Caco-2 (cell line): ENCODE measurements around the gene ME3. TPM values are rescaled to one million over a fixed set of nuclear protein-coding genes. Genes with fewer than 3 reads are reported as not detected.
A peak's percentile ranks its signal among the peaks of the same experiment; 100 is the strongest.

Experiments
- BruUV-seq: library from RNA; stranded (reverse); fragments of 400-500 nt; replicated peaks from 2 replicates; lab custom pipeline; 2021; lab: Mats Ljungman, UMichigan
- CTCF ChIA-PET: fragments of 300-600 bp; sonication (Branson Sonifier 250); formaldehyde crosslinking; loops from one replicate; lab custom pipeline; 2022; ENCODE audit warnings: antibody characterized with exemption; lab: Charles Lee
- POLR2A ChIA-PET: fragments of 300-600 bp; sonication (Branson Sonifier 250); formaldehyde crosslinking; loops from one replicate; lab custom pipeline; 2022; ENCODE audit warnings: antibody characterized with exemption; lab: Charles Lee
- DNase-seq, 2 experiments: peaks; one replicate each; pipeline versions ENCODE4 v3.0.0 to v3.0.0-alpha.2; 2020 to 2022
- H3K27me3 ChIP-seq: replicated peaks from 2 replicates; pipeline ENCODE4 v1.6.0; 2011; ENCODE audit warnings: low read length; ENCODE audit not compliant: control insufficient read depth, insufficient read depth
- H3K36me3 ChIP-seq: 2 replicates; pipeline ENCODE4 v1.5.1; 2011; ENCODE audit warnings: low read length; ENCODE audit not compliant: control insufficient read depth, insufficient read depth
- H3K4me1 ChIP-seq: fragments of 250-450 bp; sonication (Bioruptor Pico); 2 replicates; pipeline ENCODE4 v1.5.1; 2020; ENCODE audit warnings: mild to moderate bottlenecking
- H3K4me3 ChIP-seq: 2 replicates; pipeline ENCODE4 v1.5.1; 2011; ENCODE audit warnings: low read depth, mild to moderate bottlenecking, control low read depth, low read length
- H3K9me3 ChIP-seq: fragments of 250-450 bp; sonication (Bioruptor Pico); 2 replicates; pipeline ENCODE4 v1.5.1; 2020; ENCODE audit warnings: mild to moderate bottlenecking, moderate library complexity
- H3K27ac Mint-ChIP-seq: one replicate; pipeline ENCODE4 v1.8.0; 2022; ENCODE audit warnings: mixed read lengths; ENCODE audit not compliant: unreplicated experiment
- H3K27me3 Mint-ChIP-seq: one replicate; pipeline ENCODE4 v1.8.0; 2022; ENCODE audit warnings: mixed read lengths; ENCODE audit not compliant: insufficient read depth, unreplicated experiment
- H3K36me3 Mint-ChIP-seq: one replicate; pipeline ENCODE4 v1.8.0; 2022; ENCODE audit warnings: mild to moderate bottlenecking, mixed read lengths; ENCODE audit not compliant: insufficient read depth, unreplicated experiment
- H3K4me1 Mint-ChIP-seq: one replicate; pipeline ENCODE4 v1.8.0; 2022; ENCODE audit warnings: low read depth, mixed read lengths; ENCODE audit not compliant: unreplicated experiment
- H3K4me3 Mint-ChIP-seq: one replicate; pipeline ENCODE4 v1.8.0; 2022; ENCODE audit warnings: mild to moderate bottlenecking, moderate library complexity, mixed read lengths; ENCODE audit not compliant: unreplicated experiment
- H3K9me3 Mint-ChIP-seq: one replicate; pipeline ENCODE4 v1.8.0; 2022; ENCODE audit warnings: mixed read lengths; ENCODE audit not compliant: unreplicated experiment
- CTCF ChIP-seq, 2 experiments: fragments of 200-600 bp in 1 of 2; IDR thresholded peaks; 1 replicate in 1 of 2; 2 replicates in 1 of 2; pipeline versions ENCODE4 v1.5.1 to v1.8.0; 2011 to 2022; ENCODE audit warnings: antibody characterized with exemption in 1 of 2, control low read depth in 1 of 2, inconsistent platforms in 1 of 2, low read depth in 1 of 2, low read length in 1 of 2, mild to moderate bottlenecking in 1 of 2, moderate library complexity in 1 of 2; ENCODE audit not compliant: insufficient read depth in 1 of 2, severe bottlenecking in 1 of 2, unreplicated experiment in 1 of 2
- intact Hi-C: fragments of 100-400 bp; cut with micrococcal nuclease; formaldehyde crosslinking; loops from one replicate; pipeline ENCODE4 v1.10.0; 2022; ENCODE audit not compliant: unreplicated experiment
- total RNA-seq: library from RNA; stranded (reverse); gene quantifications from 2 replicates; pipeline ENCODE4 v1.2.3, GENCODE V29; 2022

Gene ME3
- total RNA-seq, 1 experiment from 2014 or later: 32.8 TPM

- H3K27ac Mint-ChIP-seq: peak overlapping the region; percentile 36
- H3K27me3 Mint-ChIP-seq: no peaks in the 10 kb centered on the region
- H3K4me3 Mint-ChIP-seq: no peak overlapping the region
- Histone ChIP-seq H3K4me3 (no peak overlapping the region), H3K9me3 (no peaks in the 10 kb centered on the region), H3K4me1 (peaks cover 32% of the 10 kb centered on the region), H3K27me3 (no peaks in the 10 kb centered on the region), H3K36me3 (no peaks in the 10 kb centered on the region)
- ChIA-PET POLR2A (no interaction called here), CTCF (interaction anchor here (0.9 to 1.5 kb wide), 5 partner anchors 13 to 209 kb away, joined by 3 to 5 read pairs (median 4); no protein-coding TSS in a partner anchor)
- no peak for TF ChIP-seq CTCF (IDR thresholded peaks at IDR 0.05; ENCODE audit: insufficient read depth in 1 of 2, low read depth in 1 of 2, low read length in 1 of 2, severe bottlenecking in 1 of 2, unreplicated experiment in 1 of 2)
- peak in 1 of 2 experiments; percentile 45 for DNase-seq
- peaks cover 37% of the 10 kb centered on the region for H3K4me1 Mint-ChIP-seq
- peaks cover 11% of the 10 kb centered on the region for H3K36me3 Mint-ChIP-seq
- H3K9me3 Mint-ChIP-seq: no peaks in the 10 kb centered on the region
- no TSS peak for BruUV-seq
- intact Hi-C loops: loop anchor here (2.0 to 5.0 kb wide), 2 partner anchors 51 to 208 kb away; no protein-coding TSS in a partner anchor
Observed at GRCh38 chr11:86570020-86570419, 102.4 kb downstream of the ME3 start.

- H3K9me3 Mint-ChIP-seq: peaks cover under 1% of the 10 kb centered on the region
- intact Hi-C loops: no loop called here
- H3K4me1 Mint-ChIP-seq: peaks cover 31% of the 10 kb centered on the region
- no peak for TF ChIP-seq CTCF (IDR thresholded peaks at IDR 0.05; ENCODE audit: insufficient read depth in 1 of 2, low read depth in 1 of 2, low read length in 1 of 2, severe bottlenecking in 1 of 2, unreplicated experiment in 1 of 2)
- Histone ChIP-seq H3K36me3 (no peaks in the 10 kb centered on the region), H3K4me1 (peaks cover 32% of the 10 kb centered on the region), H3K4me3 (no peak overlapping the region), H3K9me3 (no peaks in the 10 kb centered on the region), H3K27me3 (no peaks in the 10 kb centered on the region)
- ChIA-PET POLR2A (no interaction called here), CTCF (interaction anchor here (1.1 to 1.5 kb wide), 3 partner anchors 14 to 208 kb away, joined by 3 to 5 read pairs (median 3); no protein-coding TSS in a partner anchor)
- BruUV-seq: no TSS peak
- DNase-seq: no peak
- H3K27ac Mint-ChIP-seq: peak overlapping the region; percentile 25
- H3K4me3 Mint-ChIP-seq: no peak overlapping the region
- H3K27me3 Mint-ChIP-seq: no peaks in the 10 kb centered on the region
- H3K36me3 Mint-ChIP-seq: peaks cover 6% of the 10 kb centered on the region
Observed at GRCh38 chr11:86569109-86569508, 103.3 kb downstream of the ME3 start.

- Histone ChIP-seq H3K27me3 (no peaks in the 10 kb centered on the region), H3K4me1 (peaks cover 19% of the 10 kb centered on the region), H3K9me3 (peaks cover 6% of the 10 kb centered on the region; the same call in 1 of the 2 replicates), H3K4me3 (no peak overlapping the region), H3K36me3 (no peaks in the 10 kb centered on the region)
- POLR2A ChIA-PET: no interaction called here
- Mint-ChIP-seq H3K4me3 (no peak overlapping the region), H3K9me3 (peaks cover 15% of the 10 kb centered on the region), H3K27me3 (no peaks in the 10 kb centered on the region), H3K4me1 (peaks cover 23% of the 10 kb centered on the region), H3K36me3 (peaks cover 5% of the 10 kb centered on the region), H3K27ac (no peak overlapping the region)
- DNase-seq: no peak
- CTCF ChIA-PET: no interaction called here
- BruUV-seq: no TSS peak
- intact Hi-C loops: loop anchor here (1.0 kb wide), 1 partner anchor 16 kb away; no protein-coding TSS in a partner anchor
- no peak for TF ChIP-seq CTCF (IDR thresholded peaks at IDR 0.05; ENCODE audit: insufficient read depth in 1 of 2, low read depth in 1 of 2, low read length in 1 of 2, severe bottlenecking in 1 of 2, unreplicated experiment in 1 of 2)
Observed at GRCh38 chr11:86565801-86566312, 106.6 kb downstream of the ME3 start.
